Dermis lymphatic vessel endothelial cell (primary cell): ENCODE results near the gene SYP. TPM values are rescaled to one million over a fixed set of nuclear protein-coding genes. Genes with fewer than 3 reads are reported as not detected.

Experiments used
- total RNA-seq: library from RNA; depleted of rRNA; stranded (reverse); fragments of >200 nt; gene quantifications from 2 replicates; pipeline ENCODE4 v1.2.1, GENCODE V29; 2014

SYP gene
- 0.17 and 0.22 TPM in 2 replicates for total RNA-seq

DNA sequence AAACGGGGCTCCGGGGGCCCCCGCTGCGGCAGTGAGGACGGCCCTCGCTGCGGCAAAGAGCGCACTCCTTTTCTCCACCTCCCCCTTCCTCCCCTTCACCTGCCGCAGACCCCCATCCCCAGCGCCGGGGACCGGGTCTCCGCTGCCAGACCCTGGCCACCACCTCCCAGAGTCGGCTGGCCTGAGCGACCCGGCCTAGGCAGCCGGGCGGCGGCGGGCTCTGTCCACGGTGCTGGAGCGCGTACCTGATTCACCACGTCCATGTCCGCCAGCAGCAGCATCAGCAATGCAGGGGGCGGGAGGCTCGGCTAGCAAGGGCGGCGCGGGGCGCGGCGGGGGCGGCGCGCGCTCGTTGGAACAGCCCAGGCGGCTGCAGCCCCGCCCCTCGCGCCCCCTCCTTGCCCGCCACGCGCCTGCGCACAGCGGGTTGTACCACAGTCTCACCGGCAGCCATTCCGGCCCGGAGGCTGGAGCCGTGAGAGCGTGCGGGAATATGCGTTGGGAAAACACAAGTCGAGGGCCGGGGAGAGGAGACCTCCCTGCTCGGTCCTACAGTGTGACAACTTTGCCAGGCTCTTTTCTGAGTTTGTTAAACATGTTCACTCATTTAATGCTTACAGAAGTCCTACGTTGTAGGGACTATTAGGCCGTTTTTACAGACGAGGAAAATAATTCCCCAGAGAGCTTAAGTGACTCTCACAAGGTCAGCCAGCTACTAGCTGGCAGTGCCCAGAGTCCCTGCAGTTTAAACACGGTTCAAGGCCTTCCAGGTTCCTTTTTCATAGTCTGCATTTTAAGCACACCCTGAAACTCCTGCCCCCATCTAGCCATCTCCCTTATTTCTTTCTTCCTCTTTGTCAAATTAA lies at the start of gene SYP:
TSS of gene SYP (minus strand) at position 288 of the 866 bp plus-strand sequence. CDS start at position 281, 7 bp downstream.

DNA sequence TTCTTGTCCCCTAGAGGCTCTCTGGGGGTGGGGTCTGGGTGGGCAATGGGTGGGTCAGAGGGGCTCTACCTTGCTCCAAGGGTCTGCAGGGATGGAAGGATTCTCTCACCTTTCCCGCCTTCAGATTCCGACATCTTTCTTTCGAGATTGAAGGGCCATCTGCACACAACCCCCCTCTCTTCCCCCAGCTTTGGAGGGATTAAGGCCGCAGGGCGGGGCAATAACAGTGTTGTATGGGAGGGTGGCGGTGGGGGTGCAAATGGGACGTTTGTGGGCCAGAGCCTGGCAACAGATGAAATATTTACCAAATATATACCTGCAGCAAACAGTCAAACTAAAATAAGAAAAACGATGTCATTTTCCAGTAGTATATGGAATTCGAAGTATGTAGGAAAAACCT lies 33.2 kb upstream of the SYP start, which contains the start of gene CACNA1F:
TSS of gene CACNA1F (minus strand) at position 165 of the 400 bp plus-strand sequence. CDS start at position 134, 31 bp downstream.

DNA sequence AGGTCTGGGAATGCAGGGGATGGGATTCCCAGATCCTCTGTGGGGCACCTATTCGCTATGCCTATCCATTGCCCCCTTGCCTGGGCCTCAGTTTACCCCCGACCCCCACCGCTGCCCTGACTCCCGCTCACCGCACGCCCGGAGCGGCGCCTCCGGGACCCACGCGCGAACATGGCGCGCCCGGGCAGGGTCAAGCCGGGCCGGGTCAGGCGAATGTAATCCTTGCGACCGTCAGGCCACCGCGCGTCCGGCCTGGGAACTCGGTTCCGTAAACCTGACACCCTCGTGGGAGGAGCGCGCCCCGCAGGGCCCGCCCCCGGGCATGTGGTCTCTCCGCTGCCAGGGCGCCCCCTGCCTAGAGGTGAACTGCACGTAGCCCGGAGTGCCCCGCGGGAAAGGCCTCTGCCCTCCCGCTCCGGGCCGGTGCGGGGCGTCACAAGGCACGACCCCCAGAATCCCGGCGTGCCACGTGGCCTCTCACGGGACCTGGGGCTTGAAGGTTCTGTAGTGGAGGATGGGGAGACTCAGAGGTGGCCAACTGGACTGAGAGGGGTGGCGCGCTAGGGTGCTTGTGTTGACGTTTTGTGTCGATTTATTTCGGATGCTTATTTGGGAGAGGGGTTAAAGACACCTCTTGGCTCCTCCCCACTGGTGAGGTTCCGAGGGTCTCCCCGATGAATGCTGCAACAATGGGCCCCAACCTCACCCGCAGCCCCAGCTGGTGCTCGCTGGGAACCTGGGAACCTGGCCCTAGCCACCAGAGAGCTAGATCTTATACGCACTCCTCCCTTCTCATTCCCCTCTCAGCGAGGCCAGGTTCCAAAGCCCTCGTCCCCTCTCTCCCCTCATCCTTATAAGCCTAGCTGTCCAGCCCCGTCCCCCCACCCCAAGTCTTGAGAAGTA lies 13.6 kb downstream of the SYP start, which contains the start of gene PRICKLE3:
TSS of gene PRICKLE3 (minus strand) at position 249 of the 903 bp plus-strand sequence. CDS start at position 173, 76 bp downstream.

DNA sequence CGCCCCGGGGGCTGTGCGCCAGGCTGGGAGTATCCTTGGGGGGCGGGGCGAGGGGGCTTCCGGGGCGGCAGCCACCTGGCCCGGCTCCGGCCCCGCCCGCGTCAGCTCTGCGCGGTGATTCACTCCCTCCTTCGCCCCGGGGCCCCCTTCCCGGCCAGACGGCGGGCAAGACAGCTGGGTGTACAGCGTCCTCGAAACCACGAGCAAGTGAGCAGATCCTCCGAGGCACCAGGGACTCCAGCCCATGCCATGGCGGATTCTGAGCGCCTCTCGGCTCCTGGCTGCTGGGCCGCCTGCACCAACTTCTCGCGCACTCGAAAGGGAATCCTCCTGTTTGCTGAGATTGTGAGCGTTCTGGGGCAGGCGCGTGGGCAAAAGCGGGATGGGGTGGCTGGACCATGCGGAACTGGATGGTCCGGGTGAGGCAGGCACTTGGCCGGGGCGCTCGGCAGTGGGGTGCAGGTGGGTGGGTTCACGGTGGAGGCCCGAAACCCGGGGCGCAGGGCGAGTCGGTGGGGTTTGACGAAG lies 28.2 kb downstream of the SYP start, which contains the start of gene PLP2:
TSS of gene PLP2 (plus strand) at position 147 of the 528 bp plus-strand sequence. CDS start at position 250, 103 bp downstream.

DNA sequence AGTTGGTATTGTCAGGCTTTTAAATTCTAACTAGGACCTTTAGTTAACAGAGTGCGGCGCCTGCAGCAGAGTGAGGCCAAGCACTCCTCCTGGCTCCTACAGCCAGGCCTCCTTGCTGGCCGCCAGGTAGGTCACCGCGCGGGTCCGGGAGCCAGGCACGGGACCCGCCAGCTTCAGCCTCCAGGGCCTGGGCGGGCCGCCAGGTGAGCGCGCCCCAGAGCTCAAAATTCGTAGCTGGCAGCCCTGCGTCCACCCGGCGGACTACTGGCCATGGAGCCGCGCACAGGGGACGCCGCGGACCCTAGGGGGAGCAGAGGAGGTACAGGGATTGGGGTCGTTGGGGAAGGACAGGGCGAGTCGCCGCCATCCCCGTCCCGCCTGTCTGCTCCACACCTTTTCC lies 37.4 kb downstream of the SYP start, which contains the start of gene MAGIX:
TSS of gene MAGIX (plus strand) at position 139 of the 400 bp plus-strand sequence. CDS start at position 271, 132 bp downstream.

Other genes starting within 250 kb of the SYP start
- gene OTUD5, start 242.6 kb downstream of the SYP start, total RNA-seq: 25.8 and 26.0 TPM in 2 replicates
- 0.09 and 0.22 TPM in 2 replicates for gene KCND1, start 228.3 kb downstream of the SYP start, total RNA-seq
- 14.7 and 17.6 TPM in 2 replicates for gene GRIPAP1, start 197.9 kb downstream of the SYP start, total RNA-seq
- gene TFE3, start 156.8 kb downstream of the SYP start, total RNA-seq: 9.2 and 10.8 TPM in 2 replicates
- gene CCDC120, start 141.2 kb downstream of the SYP start, total RNA-seq: 0.52 and 0.54 TPM in 2 replicates
- gene PRAF2, start 126.2 kb downstream of the SYP start, total RNA-seq: 3.2 and 3.5 TPM in 2 replicates
- gene WDR45, start 120.3 kb downstream of the SYP start, total RNA-seq: 15.4 and 22.4 TPM in 2 replicates
- 19.0 TPM in 2 replicates for gene GPKOW, start 76.5 kb downstream of the SYP start, total RNA-seq
- gene MAGIX, start 37.4 kb downstream of the SYP start, total RNA-seq: 0.43 and 0.76 TPM in 2 replicates
- gene PLP2, start 28.3 kb downstream of the SYP start, total RNA-seq: 7.8 TPM in 2 replicates
- gene PRICKLE3, start 13.8 kb downstream of the SYP start, total RNA-seq: 2.9 and 3.6 TPM in 2 replicates
- gene CACNA1F, start 33.1 kb upstream of the SYP start, total RNA-seq: under 0.01 TPM in 2 replicates
- gene CCDC22, start 35.3 kb upstream of the SYP start, total RNA-seq: 6.3 and 7.6 TPM in 2 replicates
- gene FOXP3, start 64.5 kb upstream of the SYP start, total RNA-seq: under 0.01 TPM in 1 of 2 replicates, not detected in the other
- gene PPP1R3F, start 69.6 kb upstream of the SYP start, total RNA-seq: 1.6 and 1.7 TPM in 2 replicates
- gene GAGE10, start 103.5 kb upstream of the SYP start, total RNA-seq: not detected in 2 replicates
- gene GAGE12J, start 121.8 kb upstream of the SYP start, total RNA-seq: not detected in 2 replicates
- gene GAGE13, start 131.4 kb upstream of the SYP start, total RNA-seq: not detected in 2 replicates